Esophagus muscularis mucosa (tissue), 4 donors: Measurements from ENCODE around the gene HTR4. TPM values are rescaled to one million over a fixed set of nuclear protein-coding genes. Genes with fewer than 3 reads are reported as not detected.

ENCODE experiments used
- total RNA-seq, 4 donors: library from RNA; depleted of rRNA; stranded (reverse); fragments of >200 nt; gene quantifications; one replicate each; pipeline versions ENCODE4 v1.1.0 to v1.2.1, GENCODE V29; 2016

The HTR4 gene
- total RNA-seq, 4 donors from 2014 or later: 0.23 to 0.42 TPM; not detected in 2

Other genes starting within 250 kb of the HTR4 start
- 1 to 10 TPM; 4.2 to 6.1 (median 4.9) TPM for gene ADRB2, start 172.1 kb upstream of the HTR4 start, total RNA-seq